Heart right ventricle (tissue), 16 donors: ENCODE results near the gene SCAF1. TPM values are rescaled to one million over a fixed set of nuclear protein-coding genes. Genes with fewer than 3 reads are reported as not detected.

Source experiments
- ATAC-seq, 8 donors: fragments of 200-7000 bp; cut with Tn5 transposase; one replicate each; pipeline ENCODE4 v1.9.1; 2020; ENCODE audit warnings: mild to moderate bottlenecking in 8 of 8, moderate library complexity in 8 of 8, moderate number of reproducible peaks in 1 of 8
- DNase-seq, 2 donors: peaks; one replicate each; pipeline ENCODE4 v3.0.0-alpha.2; 2020
- H3K27ac ChIP-seq, 10 donors: fragments of 200-600 bp; sonication (generic) in 2 of 10; one replicate each; pipeline versions ENCODE4 v1.5.0 to v1.8.0; 2020 to 2022; ENCODE audit warnings: mild to moderate bottlenecking in 3 of 10
- H3K27me3 ChIP-seq, 7 donors: fragments of 200-600 bp; one replicate each; pipeline ENCODE4 v1.8.0; 2021 to 2022; ENCODE audit warnings: mild to moderate bottlenecking in 2 of 7
- H3K36me3 ChIP-seq, 9 donors: fragments of 200-600 bp; sonication (generic) in 1 of 9; one replicate each; pipeline versions ENCODE4 v1.5.0 to v1.8.0; 2020 to 2022; ENCODE audit warnings: mild to moderate bottlenecking in 2 of 9
- H3K4me1 ChIP-seq, 9 donors: fragments of 200-600 bp; sonication (generic) in 1 of 9; one replicate each; pipeline versions ENCODE4 v1.5.0 to v1.8.0; 2020 to 2022; ENCODE audit warnings: mild to moderate bottlenecking in 4 of 9
- H3K4me3 ChIP-seq, 10 donors: fragments of 200-600 bp; sonication (generic) in 2 of 10; one replicate each; pipeline versions ENCODE4 v1.5.0 to v1.8.0; 2020 to 2022; ENCODE audit warnings: mild to moderate bottlenecking in 7 of 10, moderate library complexity in 2 of 10
- H3K9me3 ChIP-seq, 11 donors: fragments of 200-600 bp in 10 of 11; sonication (generic) in 2 of 11; one replicate each; pipeline versions ENCODE4 v1.5.0 to v1.8.0; 2013 to 2022; ENCODE audit warnings: mild to moderate bottlenecking in 2 of 11, control low read depth in 1 of 11, moderate library complexity in 1 of 11
- WGBS, 2 donors: extraction: QIAGEN DNeasy Blood & Tissue Kit; methylation state at CpG; one replicate each; pipeline ENCODE4 v1.1.7; 2013; ENCODE audit warnings: inconsistent platforms in 1 of 2; 5-methylcytosine and 5-hydroxymethylcytosine counted together
- intact Hi-C, 10 donors: fragments of 100-400 bp; cut with DNase I; formaldehyde crosslinking; loops; one replicate each; pipeline versions ENCODE4 v1.11.1 to v1.14.2; 2022
- long read RNA-seq, 3 donors: library from polyadenylated mRNA; unstranded; transcript quantifications; one replicate each; pipeline ENCODE4 v2.0.0, GENCODE V29; 2020 to 2021
- polyA plus RNA-seq, 2 donors: library from polyadenylated mRNA; stranded (reverse); fragments of 200-250 nt; gene quantifications; one replicate each; pipeline ENCODE4 v1.2.3, GENCODE V29; 2013
- total RNA-seq, 10 donors: library from RNA; stranded (reverse); fragmentation: NEBNext Ultra II Directional in 3 of 10; extraction: Animal tissue kit (Norgen Biotek cat#: 25700) in 3 of 10; gene quantifications; one replicate each; pipeline versions ENCODE4 v1.2.1 to v1.2.4, GENCODE V29; 2021 to 2023
- TF ChIP-seq, protein P1 (sequence below), 9 donors: fragments of 200-600 bp; sonication (generic) in 2 of 9; IDR thresholded peaks; one replicate each; pipeline versions ENCODE4 v1.5.0 to v1.8.0; 2021 to 2022; ENCODE audit warnings: antibody characterized with exemption in 9 of 9, mild to moderate bottlenecking in 5 of 9, moderate library complexity in 1 of 9
- donor health status: Arrhythmogenic right ventricular cardiomyopathy.
- donor health status: ischemic (EF 13 %, LVEDD 7.1; RV severe dilation, severe dysfunction).
- donor health status: healthy with polysubstance abuse.
- donor health status: DM: no; HTN: yes; CAD: no.
- donor health status: DM: no; HTN: no; CAD: no.
- donor health status: ischemic (EF 25% LVEDD 6.9; RV normal size, moderate dysfunction).
- donor health status: ischemic (EF 25% LVEDD 5.7; RV mildly dilated, moderate dysfunction).
- donor health status: healthy.
- donor health status: DM: yes; HTN: yes; CAD: no.
- donor health status: Ischemic cardiomyopathy.
- donor health status: ischemic (EF 35%, LVEDD 5.7; RV mildly dilated, moderate dysfunction).
- donor health status: nonischemic (EF 11% LVEDD 7.7; RV severe dilation, severe dysfunction).
- donor health status: DM: yes; HTN: yes; CAD: no.
- donor health status: PGD.
- donor health status: ischemic (EF 29% LVEDD 5.4; RV normal size, mild dysfunction).
- donor health status: nonischemic (EF 23%, LVEDD 6.1; RV moderate dilation, normal function).

Gene SCAF1, protein sequence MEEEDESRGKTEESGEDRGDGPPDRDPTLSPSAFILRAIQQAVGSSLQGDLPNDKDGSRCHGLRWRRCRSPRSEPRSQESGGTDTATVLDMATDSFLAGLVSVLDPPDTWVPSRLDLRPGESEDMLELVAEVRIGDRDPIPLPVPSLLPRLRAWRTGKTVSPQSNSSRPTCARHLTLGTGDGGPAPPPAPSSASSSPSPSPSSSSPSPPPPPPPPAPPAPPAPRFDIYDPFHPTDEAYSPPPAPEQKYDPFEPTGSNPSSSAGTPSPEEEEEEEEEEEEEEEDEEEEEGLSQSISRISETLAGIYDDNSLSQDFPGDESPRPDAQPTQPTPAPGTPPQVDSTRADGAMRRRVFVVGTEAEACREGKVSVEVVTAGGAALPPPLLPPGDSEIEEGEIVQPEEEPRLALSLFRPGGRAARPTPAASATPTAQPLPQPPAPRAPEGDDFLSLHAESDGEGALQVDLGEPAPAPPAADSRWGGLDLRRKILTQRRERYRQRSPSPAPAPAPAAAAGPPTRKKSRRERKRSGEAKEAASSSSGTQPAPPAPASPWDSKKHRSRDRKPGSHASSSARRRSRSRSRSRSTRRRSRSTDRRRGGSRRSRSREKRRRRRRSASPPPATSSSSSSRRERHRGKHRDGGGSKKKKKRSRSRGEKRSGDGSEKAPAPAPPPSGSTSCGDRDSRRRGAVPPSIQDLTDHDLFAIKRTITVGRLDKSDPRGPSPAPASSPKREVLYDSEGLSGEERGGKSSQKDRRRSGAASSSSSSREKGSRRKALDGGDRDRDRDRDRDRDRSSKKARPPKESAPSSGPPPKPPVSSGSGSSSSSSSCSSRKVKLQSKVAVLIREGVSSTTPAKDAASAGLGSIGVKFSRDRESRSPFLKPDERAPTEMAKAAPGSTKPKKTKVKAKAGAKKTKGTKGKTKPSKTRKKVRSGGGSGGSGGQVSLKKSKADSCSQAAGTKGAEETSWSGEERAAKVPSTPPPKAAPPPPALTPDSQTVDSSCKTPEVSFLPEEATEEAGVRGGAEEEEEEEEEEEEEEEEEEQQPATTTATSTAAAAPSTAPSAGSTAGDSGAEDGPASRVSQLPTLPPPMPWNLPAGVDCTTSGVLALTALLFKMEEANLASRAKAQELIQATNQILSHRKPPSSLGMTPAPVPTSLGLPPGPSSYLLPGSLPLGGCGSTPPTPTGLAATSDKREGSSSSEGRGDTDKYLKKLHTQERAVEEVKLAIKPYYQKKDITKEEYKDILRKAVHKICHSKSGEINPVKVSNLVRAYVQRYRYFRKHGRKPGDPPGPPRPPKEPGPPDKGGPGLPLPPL
- total RNA-seq = 10 to 100 TPM; 41.6 to 60.5 (median 45.2) TPM
- polyA plus RNA-seq = 10 to 100 TPM; 20.2 to 25.8 TPM
- long read RNA-seq, donor 1, partial matches to known transcripts = 44 of 45 reads
- long read RNA-seq, donor 1, other reads (novel, unspliced or antisense) = 1 of 45 reads
- long read RNA-seq, donor 2, partial matches to known transcripts = 66 of 68 reads
- long read RNA-seq, donor 2, other reads (novel, unspliced or antisense) = 2 of 68 reads
- long read RNA-seq, donor 3, partial matches to known transcripts = 10 of 12 reads
- long read RNA-seq, donor 3, other reads (novel, unspliced or antisense) = 2 of 12 reads

DNA sequence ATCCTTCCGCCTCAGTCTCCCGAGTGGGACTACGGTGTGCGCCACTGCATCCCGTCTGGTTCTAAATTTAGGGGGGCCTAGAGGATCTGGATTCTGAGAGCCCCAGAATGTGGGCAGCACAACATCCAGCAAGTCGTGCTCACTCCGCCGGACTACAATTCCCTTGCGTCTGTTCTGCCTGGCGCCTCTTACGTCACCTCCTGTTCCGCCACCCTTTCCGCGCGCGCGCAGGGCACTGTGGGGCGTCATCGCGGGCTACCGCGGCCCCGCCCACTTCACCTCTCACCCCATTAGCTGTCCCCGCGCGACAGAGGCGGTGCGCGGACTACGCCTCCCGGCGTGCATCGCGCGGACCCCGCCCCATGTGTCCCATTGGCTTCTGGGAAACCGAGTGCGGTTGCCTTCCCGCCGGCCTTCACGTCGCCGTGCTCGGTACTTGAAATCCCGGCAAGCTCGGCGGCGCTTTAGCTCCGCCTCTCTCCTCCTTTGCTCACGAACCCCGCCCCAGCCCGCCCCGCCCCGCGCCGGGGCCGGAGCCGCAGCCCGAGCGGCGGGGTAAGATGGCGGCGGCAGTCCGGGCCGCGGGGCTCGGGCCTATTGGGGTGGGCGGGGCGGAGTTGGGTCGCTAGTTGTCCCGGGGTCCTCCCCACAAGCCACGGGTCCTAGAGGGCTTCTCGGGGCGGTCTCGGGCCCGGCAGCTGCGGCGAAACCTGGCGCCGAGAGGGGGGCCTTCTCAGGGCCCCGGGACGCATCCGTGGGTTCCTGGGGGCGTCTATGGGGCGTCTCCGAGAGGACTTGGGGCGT lies at the start of gene SCAF1:
Gene SCAF1, plus strand, starts transcription at position 522 of the 804 bp plus-strand sequence. CDS start 2,818 bp downstream, outside the sequence.
- no peaks in the 10 kb centered on the region for H3K27me3 ChIP-seq
- ATAC-seq (peak; percentile 75 to 88 (median 82)), DNase-seq (peak; percentile 99)
- H3K27ac ChIP-seq = peak within 1 kb of the TSS; percentile 96 to 100 (median 99)
- 0 to 1% methylated on average over 79 of the region's 87 CpGs for WGBS, 2 donors
- TF ChIP-seq, protein P1, sequence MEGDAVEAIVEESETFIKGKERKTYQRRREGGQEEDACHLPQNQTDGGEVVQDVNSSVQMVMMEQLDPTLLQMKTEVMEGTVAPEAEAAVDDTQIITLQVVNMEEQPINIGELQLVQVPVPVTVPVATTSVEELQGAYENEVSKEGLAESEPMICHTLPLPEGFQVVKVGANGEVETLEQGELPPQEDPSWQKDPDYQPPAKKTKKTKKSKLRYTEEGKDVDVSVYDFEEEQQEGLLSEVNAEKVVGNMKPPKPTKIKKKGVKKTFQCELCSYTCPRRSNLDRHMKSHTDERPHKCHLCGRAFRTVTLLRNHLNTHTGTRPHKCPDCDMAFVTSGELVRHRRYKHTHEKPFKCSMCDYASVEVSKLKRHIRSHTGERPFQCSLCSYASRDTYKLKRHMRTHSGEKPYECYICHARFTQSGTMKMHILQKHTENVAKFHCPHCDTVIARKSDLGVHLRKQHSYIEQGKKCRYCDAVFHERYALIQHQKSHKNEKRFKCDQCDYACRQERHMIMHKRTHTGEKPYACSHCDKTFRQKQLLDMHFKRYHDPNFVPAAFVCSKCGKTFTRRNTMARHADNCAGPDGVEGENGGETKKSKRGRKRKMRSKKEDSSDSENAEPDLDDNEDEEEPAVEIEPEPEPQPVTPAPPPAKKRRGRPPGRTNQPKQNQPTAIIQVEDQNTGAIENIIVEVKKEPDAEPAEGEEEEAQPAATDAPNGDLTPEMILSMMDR (IDR thresholded peaks at IDR 0.05) = no peak
- peak within 1 kb of the TSS; percentile 79 to 95 (median 89) for H3K4me3 ChIP-seq
- H3K4me1 ChIP-seq = peaks cover 4 to 65% (median 54%) of the 10 kb centered on the region in 9 donors
- H3K36me3 ChIP-seq = peaks cover 0 to 22% (median 6%) of the 10 kb centered on the region in 9 donors
- no peaks in the 10 kb centered on the region for H3K9me3 ChIP-seq
- intact Hi-C loops = loop anchor here in 2 of 10 donors (2.0 kb wide), 2 partner anchors 35 to 51 kb away; partner anchors contain the start of genes PRR12 (in 2 of the 2) and PRMT1 (in 1 of the 2)

DNA sequence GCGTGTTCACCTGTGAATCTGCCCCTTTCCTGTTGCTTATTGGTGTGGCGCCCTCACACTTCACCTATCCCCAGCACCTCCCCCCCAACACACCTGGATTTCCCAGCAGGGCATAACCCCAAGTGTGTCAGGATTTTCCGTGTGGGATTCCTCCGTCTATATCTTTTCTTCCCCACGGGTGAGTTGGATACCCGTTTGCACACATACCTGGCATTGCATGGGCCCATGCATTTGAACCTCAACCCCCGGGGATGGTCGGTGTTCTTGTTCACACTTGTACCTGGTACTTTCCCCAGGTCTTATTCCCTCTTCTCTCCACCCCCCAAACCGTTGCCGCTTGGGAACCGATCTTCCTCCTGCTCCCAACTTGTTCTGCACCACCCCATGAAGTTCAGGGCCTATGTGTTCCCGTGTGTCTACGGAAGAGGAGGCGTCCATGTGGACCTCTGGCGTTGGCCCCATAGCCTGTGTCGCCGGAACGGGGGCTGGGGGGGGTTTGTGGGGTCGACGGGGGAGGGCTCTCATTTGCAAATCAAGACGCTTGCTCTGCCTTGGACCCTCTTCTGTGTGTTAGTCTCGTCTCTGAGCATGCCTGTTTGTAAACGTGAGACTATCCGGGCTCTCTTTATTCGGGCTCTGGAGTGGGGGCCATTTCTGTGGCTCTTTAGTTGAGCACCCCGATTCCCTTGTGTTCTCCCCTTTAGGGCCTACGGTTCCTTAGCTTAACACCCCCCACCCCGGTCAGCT lies 49.4 kb upstream of the SCAF1 start:
- Histone ChIP-seq H3K36me3 (peaks cover 7 to 43% (median 25%) of the 10 kb centered on the region in 9 donors), H3K9me3 (no peaks in the 10 kb centered on the region), H3K4me1 (peaks cover 6 to 37% (median 22%) of the 10 kb centered on the region in 9 donors), H3K27ac (peak overlapping the region in 9 of 10 donors; percentile 45 to 98 (median 92)), H3K4me3 (peak overlapping the region in 9 of 10 donors; percentile 73 to 89 (median 82)), H3K27me3 (no peaks in the 10 kb centered on the region)
- 9 to 16% methylated on average over 28 of the region's 28 CpGs for WGBS, 2 donors
- no peak for ATAC-seq
- DNase-seq = no peak
- intact Hi-C loops = loop anchor here in 7 of 10 donors (1.0 to 10.0 kb wide), 7 partner anchors 45 to 85 kb away; partner anchors contain the start of genes PRMT1 (in 3 of the 7), BCL2L12 (in 2 of the 7) and IRF3 (in 2 of the 7)
- TF ChIP-seq, protein P1 (IDR thresholded peaks at IDR 0.05) = no peak
